Measurements from ENCODE around the gene FAM185A.

The FAM185A gene

DNA sequence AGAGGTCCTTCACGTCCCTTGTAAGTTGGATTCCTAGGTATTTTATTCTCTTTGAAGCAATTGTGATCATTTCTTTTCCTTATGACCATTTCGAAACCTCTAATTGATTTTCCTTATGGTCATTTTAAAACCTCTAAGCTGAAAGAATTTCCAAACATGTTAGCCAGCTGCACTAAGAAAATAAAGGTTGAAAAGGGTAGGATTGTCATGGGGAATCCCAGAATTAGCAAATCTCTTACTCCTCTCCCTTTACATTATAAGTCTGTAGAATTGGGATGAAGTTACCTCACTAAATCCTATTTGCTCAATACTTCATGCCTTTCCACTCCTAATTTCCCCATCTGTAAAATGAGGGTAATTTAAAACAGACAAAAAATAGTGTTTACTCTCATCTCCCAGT, 79.5 kb downstream of the FAM185A start:
- H3K9ac ChIP-seq (ENCODE audit: low read depth, low read length): no peak overlapping the region
- H3K9me3 ChIP-seq (ENCODE audit: insufficient read depth, low read length, severe bottlenecking): no peaks in the 10 kb centered on the region
- no peak overlapping the region for H2AFZ ChIP-seq (ENCODE audit: low read depth, low read length)
- ATAC-seq (ENCODE audit: insufficient read depth, low read depth): no peak
- no peaks in the 10 kb centered on the region for H3K27me3 ChIP-seq (ENCODE audit: insufficient read depth, low read length, poor library complexity)
- no peaks in the 10 kb centered on the region for H3K36me3 ChIP-seq (ENCODE audit: insufficient read depth, low read length)
- no peaks in the 10 kb centered on the region for H3K4me1 ChIP-seq (ENCODE audit: insufficient read depth, low read length)
- H3K4me3 ChIP-seq (ENCODE audit: low read depth in 1 of 2, low read length in 2 of 2): no peak overlapping the region
- H3K4me2 ChIP-seq (ENCODE audit: insufficient read depth, low read length): no peak overlapping the region
- no peaks in the 10 kb centered on the region for H4K20me1 ChIP-seq (ENCODE audit: insufficient read depth, low read length)
- no peak for DNase-seq
- H3K79me2 ChIP-seq (ENCODE audit: insufficient read depth, low read length): no peaks in the 10 kb centered on the region
- TF ChIP-seq, protein P1, sequence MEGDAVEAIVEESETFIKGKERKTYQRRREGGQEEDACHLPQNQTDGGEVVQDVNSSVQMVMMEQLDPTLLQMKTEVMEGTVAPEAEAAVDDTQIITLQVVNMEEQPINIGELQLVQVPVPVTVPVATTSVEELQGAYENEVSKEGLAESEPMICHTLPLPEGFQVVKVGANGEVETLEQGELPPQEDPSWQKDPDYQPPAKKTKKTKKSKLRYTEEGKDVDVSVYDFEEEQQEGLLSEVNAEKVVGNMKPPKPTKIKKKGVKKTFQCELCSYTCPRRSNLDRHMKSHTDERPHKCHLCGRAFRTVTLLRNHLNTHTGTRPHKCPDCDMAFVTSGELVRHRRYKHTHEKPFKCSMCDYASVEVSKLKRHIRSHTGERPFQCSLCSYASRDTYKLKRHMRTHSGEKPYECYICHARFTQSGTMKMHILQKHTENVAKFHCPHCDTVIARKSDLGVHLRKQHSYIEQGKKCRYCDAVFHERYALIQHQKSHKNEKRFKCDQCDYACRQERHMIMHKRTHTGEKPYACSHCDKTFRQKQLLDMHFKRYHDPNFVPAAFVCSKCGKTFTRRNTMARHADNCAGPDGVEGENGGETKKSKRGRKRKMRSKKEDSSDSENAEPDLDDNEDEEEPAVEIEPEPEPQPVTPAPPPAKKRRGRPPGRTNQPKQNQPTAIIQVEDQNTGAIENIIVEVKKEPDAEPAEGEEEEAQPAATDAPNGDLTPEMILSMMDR (IDR thresholded peaks at IDR 0.05; ENCODE audit: borderline replicate concordance, extremely low read depth, low read length, poor library complexity, severe bottlenecking): no peak
- no peak for TF ChIP-seq EZH2 (IDR thresholded peaks at IDR 0.05; ENCODE audit: borderline replicate concordance, low read depth, low read length, severe bottlenecking)
- no peak overlapping the region for H3K27ac ChIP-seq (ENCODE audit: low read length)

DNA sequence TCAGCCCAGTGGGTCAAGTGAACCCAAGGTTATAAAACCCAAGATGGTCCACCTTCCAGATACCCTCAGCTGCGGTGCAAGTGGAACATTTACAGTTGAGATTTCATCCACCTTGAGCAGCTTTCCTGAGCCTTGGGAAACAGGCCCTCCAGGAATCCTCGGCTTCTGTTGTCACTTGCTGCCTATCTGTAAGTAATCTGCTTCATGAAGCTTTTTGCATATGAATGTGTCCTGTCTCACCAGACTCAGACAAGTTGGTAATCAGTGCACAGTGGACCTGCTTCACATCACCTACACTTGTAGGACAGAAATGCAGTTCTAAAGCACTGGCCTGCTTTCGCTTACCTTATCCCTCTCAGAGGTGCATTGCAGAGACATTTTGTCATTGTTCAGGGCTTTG, 80.3 kb downstream of the FAM185A start:
- Histone ChIP-seq H3K27ac (ENCODE audit: low read length) (no peak overlapping the region), H3K9me3 (ENCODE audit: insufficient read depth, low read length, severe bottlenecking) (no peaks in the 10 kb centered on the region), H3K27me3 (ENCODE audit: insufficient read depth, low read length, poor library complexity) (no peaks in the 10 kb centered on the region), H4K20me1 (ENCODE audit: insufficient read depth, low read length) (no peaks in the 10 kb centered on the region), H3K36me3 (ENCODE audit: insufficient read depth, low read length) (no peaks in the 10 kb centered on the region), H3K4me1 (ENCODE audit: insufficient read depth, low read length) (no peaks in the 10 kb centered on the region), H3K79me2 (ENCODE audit: insufficient read depth, low read length) (no peaks in the 10 kb centered on the region), H3K4me3 (ENCODE audit: low read depth in 1 of 2, low read length in 2 of 2) (no peak overlapping the region), H3K9ac (ENCODE audit: low read depth, low read length) (no peak overlapping the region), H3K4me2 (ENCODE audit: insufficient read depth, low read length) (no peak overlapping the region), H2AFZ (ENCODE audit: low read depth, low read length) (no peak overlapping the region)
- ATAC-seq (ENCODE audit: insufficient read depth, low read depth) (no peak), DNase-seq (no peak)
- TF ChIP-seq, protein P1 (IDR thresholded peaks at IDR 0.05; ENCODE audit: borderline replicate concordance, extremely low read depth, low read length, poor library complexity, severe bottlenecking): no peak
- TF ChIP-seq EZH2 (IDR thresholded peaks at IDR 0.05; ENCODE audit: borderline replicate concordance, low read depth, low read length, severe bottlenecking): no peak

DNA sequence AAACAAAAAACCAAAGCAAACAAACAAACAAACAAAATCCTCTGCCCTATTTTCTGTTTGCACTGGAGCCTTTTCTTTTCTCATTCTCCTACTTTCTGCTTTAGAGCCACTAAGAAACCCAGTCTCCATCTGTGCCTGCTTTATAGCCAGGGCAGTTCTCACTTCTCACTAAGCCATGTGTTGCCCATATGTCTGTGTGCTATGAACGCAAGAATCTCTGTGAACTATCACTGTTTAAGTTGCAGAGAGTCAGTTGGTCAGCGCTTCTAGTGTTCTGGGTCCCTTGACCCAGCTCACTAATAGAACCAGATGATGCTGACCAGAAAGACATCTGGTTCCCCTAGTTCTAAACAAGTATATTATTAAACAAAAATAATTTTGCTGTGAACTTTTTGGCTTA, 81.4 kb downstream of the FAM185A start:
- H3K79me2 ChIP-seq (ENCODE audit: insufficient read depth, low read length): no peaks in the 10 kb centered on the region
- no peak overlapping the region for H2AFZ ChIP-seq (ENCODE audit: low read depth, low read length)
- no peaks in the 10 kb centered on the region for H4K20me1 ChIP-seq (ENCODE audit: insufficient read depth, low read length)

More for the DNA sequence above, 81.4 kb downstream of the FAM185A start:
- no peaks in the 10 kb centered on the region for H3K27me3 ChIP-seq (ENCODE audit: insufficient read depth, low read length, poor library complexity)
- no peaks in the 10 kb centered on the region for H3K36me3 ChIP-seq (ENCODE audit: insufficient read depth, low read length)
- no peaks in the 10 kb centered on the region for H3K9me3 ChIP-seq (ENCODE audit: insufficient read depth, low read length, severe bottlenecking)
- H3K4me3 ChIP-seq (ENCODE audit: low read depth in 1 of 2, low read length in 2 of 2): no peak overlapping the region
- ATAC-seq (ENCODE audit: insufficient read depth, low read depth) (no peak), DNase-seq (no peak)
- no peaks in the 10 kb centered on the region for H3K4me1 ChIP-seq (ENCODE audit: insufficient read depth, low read length)
- no peak overlapping the region for H3K27ac ChIP-seq (ENCODE audit: low read length)
- TF ChIP-seq, protein P1 (IDR thresholded peaks at IDR 0.05; ENCODE audit: borderline replicate concordance, extremely low read depth, low read length, poor library complexity, severe bottlenecking): no peak
- no peak for TF ChIP-seq EZH2 (IDR thresholded peaks at IDR 0.05; ENCODE audit: borderline replicate concordance, low read depth, low read length, severe bottlenecking)
- H3K9ac ChIP-seq (ENCODE audit: low read depth, low read length): no peak overlapping the region
- no peak overlapping the region for H3K4me2 ChIP-seq (ENCODE audit: insufficient read depth, low read length)

Data from DND-41 (cell line).